Astrocyte of the cerebellum (primary cell): Measurements from ENCODE around the gene CALR3.

ENCODE experiments used
- DNase-seq: peaks from one replicate; pipeline ENCODE4 v3.0.0-alpha.2; 2011; ENCODE audit warnings: low read depth
- H3K4me3 ChIP-seq: 2 replicates; pipeline ENCODE4 v1.5.1; 2011; ENCODE audit warnings: mild to moderate bottlenecking, low read depth, low read length, moderate library complexity
- CTCF ChIP-seq: IDR thresholded peaks from 2 replicates; pipeline ENCODE4 v1.5.1; 2012; ENCODE audit warnings: low read length, low read depth, moderate library complexity, mild to moderate bottlenecking; ENCODE audit errors: missing control alignments
- in situ Hi-C: cut with HindIII; loops from 2 replicates; pipeline ENCODE4 v1.10.0; 2017; ENCODE audit warnings: low sequenced_read_pairs

The CALR3 gene

GRCh38 chr19:16540948-16541347, 45.0 kb upstream of the CALR3 start:
- peak overlapping the region; percentile 94 for H3K4me3 ChIP-seq
- TF ChIP-seq CTCF: no peak
- in situ Hi-C loops: no loop called here
- no peak for DNase-seq

GRCh38 chr19:16537111-16537510, 41.1 kb upstream of the CALR3 start:
- H3K4me3 ChIP-seq: no peak overlapping the region
- no peak for DNase-seq
- no peak for TF ChIP-seq CTCF
- in situ Hi-C loops: no loop called here

- DNase-seq: no peak
- no peak for TF ChIP-seq CTCF
- no peak overlapping the region for H3K4me3 ChIP-seq
- in situ Hi-C loops: no loop called here
Observed at GRCh38 chr19:16536130-16536529, 40.2 kb upstream of the CALR3 start.

GRCh38 chr19:16535381-16535780, 39.4 kb upstream of the CALR3 start:
- DNase-seq: no peak
- no peak for TF ChIP-seq CTCF
- in situ Hi-C loops: no loop called here
- H3K4me3 ChIP-seq: no peak overlapping the region

- no peak for DNase-seq
- in situ Hi-C loops: no loop called here
- no peak for TF ChIP-seq CTCF
- no peak overlapping the region for H3K4me3 ChIP-seq
Observed at GRCh38 chr19:16532440-16533234, 36.7 kb upstream of the CALR3 start.

- H3K4me3 ChIP-seq: no peak overlapping the region
- in situ Hi-C loops: no loop called here
- no peak for TF ChIP-seq CTCF
- DNase-seq: no peak
Observed at GRCh38 chr19:16531380-16531669, 35.4 kb upstream of the CALR3 start.
